GM21717 (cell line): Measurements from ENCODE around the gene TRAIP.
"Not testable (repeated sequence)": the region's sequence is repeated elsewhere in the genome, so short reads cannot be mapped to it uniquely, and the experiment has no call there.

Experiments used
- ATAC-seq: cut with Tn5 transposase; IDR thresholded peaks from one replicate; pipeline ENCODE4 v1.9.1; 2021; ENCODE audit warnings: mild to moderate bottlenecking, moderate library complexity; ENCODE audit not compliant: unreplicated experiment

Gene TRAIP

DNA sequence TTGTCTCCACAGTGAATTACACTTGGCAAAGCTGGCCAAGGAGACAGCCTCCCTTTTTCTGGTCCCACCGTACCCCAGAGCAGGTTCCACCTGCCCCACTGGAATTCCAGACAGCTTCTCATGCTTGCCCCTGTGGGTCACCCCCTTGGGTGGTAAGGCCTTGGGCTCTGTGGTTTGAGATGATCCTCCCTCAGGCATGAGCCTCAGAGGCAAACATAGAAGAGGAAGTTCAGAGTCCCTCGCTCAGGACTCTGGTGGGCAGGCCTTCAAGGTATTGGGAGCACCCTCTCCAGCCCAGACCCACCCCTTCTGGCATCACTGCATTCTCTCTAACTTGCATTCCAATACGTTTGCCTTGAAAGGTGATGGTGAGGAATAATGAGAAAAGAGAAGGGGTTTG is 25.0 kb downstream of the TRAIP start:
- ATAC-seq, result no peak

DNA sequence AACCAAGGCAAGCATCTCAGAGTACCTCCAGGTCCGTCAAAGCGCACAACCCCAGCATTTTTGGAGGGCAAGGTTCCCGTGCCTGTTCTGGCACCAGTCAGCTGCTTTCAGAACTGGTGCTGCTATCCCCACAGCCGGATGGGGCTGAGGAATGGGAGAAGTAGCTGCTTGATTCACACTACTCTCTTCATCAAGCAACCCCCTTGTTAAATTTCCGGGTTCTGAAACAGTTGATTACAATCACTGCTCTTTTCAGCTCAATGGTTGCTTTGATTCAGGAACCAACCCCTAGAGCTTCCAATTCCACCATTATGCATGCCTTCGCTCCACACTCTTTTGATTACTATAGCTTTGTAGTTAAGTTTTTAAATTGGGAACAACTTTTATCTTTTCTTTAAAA is 30.3 kb downstream of the TRAIP start:
- ATAC-seq, result no peak

DNA sequence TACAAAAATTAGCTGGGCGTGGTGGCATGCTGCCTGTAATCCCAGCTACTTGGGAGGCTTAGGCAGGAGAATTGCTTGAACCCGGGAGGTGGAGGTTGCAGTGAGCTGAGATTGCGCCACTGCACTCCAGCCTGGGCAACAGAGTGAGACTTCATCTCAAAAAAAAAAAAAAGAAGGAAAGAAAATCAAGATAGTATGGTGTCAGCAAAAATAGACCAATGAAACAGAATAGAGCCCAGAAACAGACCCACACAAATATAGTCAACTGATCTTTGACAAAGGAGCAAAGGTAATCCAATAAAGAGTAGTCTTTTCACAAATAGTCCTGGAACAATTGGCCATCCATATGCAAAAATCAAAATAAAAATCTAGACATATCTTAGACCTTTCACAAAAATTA is 33.2 kb downstream of the TRAIP start:
- ATAC-seq, result not testable (repeated sequence)

DNA sequence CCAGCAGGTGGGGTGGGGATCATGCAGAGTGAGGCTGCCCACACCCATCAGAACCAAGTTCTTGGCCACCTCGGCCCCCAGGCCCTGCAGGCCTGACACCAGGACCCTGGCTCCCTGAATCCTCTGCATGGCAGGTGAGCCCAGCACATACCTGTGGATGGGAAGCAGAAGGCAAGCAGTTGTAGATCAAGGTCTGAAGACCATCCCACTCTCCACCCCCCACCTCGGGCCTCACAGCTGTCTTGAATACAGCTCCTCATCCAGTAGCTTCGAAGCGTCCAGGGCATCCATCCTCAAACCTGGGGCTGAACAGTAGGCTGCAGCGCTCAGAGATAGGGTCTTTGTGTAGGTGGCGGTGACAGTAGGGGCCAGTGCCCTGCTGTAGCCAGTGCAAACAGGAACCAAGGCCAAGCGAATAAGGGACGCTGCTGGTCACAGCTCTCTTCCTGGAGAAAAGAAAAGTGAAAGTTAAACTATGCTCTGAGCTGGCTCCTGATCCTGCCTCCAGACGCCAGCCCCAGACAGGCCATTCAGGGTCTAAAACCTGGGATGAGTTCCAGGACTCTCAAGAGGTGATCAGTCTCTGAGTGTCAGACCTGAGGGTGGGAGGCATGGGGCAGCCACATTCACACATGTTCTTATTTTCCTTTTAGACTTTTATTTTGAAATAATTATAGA is 42.7 kb downstream of the TRAIP start, which contains the start of gene UBA7:
Gene UBA7, minus strand, starts transcription at position 457 of the 678 bp plus-strand sequence. Its CDS starts 166 bp downstream, at position 291.
- no peak for ATAC-seq

DNA sequence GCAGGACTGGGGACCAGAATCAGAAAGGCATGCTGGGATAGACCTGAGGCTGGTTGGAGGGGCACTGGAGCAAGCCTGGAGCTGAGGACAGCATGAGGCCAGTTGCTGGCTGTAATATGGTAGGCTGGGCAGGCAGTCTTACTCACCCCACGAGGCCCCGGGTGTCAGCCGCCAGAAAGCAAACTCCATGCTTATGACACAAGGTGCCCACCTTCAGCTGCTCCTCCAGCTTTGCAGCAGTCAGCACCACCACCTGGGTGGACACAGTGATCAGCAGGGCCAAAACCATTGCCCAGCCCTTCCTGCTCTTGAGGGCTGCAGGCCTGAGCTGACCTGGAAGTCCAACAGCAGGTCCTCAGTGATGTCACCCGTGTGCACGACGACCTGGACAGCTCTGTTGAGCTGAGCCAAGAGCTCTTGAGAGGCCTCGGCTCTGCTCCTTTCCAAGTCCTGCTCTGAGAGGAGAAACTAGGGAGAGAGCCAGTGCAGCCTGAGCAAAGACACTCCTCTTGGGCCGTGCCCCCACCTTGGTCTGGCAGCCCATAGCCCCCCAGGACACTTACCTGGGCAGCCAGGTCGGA is 43.4 kb downstream of the TRAIP start:
- ATAC-seq, result no peak

DNA sequence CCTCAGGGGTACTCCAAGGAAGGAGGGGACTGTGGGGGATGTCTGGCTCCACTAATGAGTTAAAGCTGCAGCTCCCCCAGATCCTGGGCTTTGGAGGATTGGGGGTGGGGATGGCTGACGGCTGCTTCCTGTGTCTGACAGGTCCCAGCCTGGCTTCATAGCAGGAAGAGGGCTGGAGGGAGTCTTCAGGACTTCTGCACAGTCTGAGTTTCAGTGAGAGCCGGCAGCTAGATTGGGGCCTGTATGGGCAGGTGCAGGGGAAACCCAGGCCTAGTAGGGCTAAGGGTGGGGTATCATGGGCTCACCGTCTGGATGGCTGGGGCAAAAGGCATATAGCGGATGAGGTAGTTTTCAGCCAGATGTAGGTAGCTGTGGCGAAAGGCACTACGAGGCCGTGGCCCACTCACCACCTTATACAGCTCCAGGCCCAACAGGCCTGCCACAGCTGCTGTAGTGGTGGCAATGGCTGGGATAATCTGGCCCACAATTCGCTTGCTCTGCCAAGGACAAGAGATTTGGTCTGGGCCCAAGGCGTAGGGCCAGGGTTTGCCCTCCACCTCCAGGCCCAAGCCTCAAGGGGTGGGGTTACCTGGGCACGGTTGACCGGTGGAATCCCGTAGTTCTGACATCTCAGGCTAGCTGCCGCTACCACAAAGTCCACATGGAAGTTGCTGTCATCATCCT is 48.8 kb downstream of the TRAIP start:
- no peak for ATAC-seq

DNA sequence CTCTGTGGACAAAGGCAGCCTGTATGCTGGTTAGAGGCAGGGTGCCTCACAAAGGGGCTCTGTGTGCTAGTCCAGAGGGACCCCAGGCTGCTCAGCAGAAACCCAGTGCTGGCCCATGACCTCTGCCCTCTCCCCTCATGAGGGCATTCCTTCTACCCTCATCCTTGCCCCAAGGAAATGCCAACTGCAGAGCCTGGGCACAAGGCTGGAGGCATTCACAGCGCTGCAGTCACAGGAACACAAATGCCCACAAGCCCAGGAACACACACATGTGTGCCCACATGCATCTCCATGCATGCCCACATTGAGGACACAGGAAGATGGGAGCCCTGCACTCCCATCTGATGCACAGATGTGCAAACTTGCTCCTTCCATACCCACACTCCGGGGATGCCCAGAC is 49.5 kb downstream of the TRAIP start:
- ATAC-seq, result no peak

DNA sequence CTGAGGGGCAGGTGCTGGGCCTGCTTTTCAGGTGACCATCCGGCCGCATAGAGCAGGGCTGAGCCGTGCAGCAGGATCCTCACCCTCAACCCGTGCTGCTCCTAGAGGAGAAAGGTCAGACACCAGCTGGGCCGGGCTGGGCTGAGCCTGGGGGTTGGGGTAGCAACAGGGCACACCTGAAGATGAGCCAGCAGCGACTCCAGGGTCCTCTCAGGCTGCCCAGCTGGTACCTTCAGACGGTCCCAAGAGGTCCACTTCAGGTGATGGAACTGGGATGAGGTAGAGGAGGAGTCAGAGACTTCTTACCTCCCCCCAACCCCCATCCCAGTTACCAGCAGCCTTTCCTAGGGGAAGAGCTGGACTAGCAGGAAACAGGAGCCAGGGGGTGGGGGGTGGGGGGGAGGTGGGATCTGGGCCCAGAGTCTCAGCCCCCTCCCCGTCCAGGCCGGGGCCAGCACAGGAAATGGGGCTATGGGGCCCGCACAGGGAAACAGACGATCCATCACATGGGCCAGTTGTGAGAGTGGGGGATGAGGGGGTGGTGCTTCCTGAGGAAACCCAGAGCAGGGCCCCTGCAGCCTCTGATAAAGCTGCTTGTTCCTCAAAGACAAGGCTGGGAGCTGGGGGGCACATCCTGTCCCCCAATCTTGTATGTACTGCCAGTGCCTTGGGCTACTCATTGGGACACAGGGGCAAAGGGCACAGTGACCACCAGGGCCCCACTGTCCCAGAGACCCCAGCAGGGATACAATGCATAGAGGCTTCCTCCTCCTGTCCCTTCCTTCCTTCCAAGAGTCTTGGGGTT is 50.3 kb downstream of the TRAIP start:
- ATAC-seq, result no peak

DNA sequence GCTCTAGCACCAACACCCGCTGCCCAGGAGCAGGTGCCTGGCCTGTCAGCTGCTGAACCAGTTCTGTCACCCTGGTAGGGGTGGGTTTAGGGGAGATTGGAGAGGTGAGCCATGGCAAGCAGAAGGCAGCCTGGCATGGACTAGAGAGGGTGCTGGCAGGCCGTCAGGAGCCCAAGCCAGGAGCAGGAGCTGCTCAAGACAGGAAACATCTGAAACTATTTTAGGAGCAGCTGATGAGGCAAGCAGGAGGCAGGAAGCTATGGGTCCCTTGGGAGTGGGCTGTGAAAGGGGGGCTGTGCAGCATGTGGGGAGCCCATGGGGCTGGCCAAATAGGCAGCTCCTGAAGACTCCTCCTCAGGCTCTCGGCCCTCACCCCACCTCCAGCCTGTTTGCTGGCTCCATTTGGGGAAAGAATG is 51.0 kb downstream of the TRAIP start:
- ATAC-seq, result no peak

DNA sequence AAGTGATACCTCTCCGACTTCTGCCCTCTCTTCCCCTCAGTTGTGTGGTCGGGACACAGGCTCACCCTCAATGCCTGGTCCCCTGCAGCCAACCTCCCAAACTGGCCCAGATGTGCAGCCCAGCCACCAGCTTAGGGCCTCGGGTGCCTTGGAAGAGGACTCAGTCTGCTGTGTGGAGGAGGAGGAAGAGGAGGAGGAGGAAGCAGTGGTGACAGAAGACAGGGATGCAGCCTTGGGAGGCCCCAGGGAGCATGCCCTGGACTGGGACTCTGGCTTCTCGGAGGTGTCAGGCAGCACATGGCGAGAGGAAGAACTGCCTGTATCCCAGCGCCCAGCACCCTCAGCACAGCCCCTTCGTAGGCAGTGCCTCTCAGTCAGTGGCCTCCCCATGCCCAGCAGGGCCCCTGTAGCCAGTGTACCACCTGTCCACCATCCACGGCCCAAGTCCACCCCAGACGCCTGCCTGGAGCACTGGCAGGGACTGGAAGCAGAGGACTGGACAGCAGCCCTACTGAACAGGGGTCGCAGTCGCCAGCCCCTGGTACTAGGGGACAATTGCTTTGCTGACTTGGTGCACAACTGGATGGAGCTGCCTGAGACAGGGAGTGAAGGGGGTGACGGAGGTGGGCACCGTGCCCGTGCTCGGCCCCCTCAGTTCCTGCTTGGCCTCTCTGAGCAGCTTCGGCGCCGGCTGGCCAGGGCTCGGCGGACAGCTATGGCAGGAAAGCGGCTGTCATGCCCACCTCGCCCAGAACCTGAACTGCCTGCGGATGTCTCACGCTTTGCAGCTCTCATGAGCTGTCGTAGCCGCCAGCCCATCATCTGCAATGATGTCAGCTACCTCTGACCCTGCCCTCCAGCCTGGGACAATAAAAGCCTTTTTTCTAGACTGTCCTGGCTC is 52.0 kb downstream of the TRAIP start:
- ATAC-seq, result no peak

DNA sequence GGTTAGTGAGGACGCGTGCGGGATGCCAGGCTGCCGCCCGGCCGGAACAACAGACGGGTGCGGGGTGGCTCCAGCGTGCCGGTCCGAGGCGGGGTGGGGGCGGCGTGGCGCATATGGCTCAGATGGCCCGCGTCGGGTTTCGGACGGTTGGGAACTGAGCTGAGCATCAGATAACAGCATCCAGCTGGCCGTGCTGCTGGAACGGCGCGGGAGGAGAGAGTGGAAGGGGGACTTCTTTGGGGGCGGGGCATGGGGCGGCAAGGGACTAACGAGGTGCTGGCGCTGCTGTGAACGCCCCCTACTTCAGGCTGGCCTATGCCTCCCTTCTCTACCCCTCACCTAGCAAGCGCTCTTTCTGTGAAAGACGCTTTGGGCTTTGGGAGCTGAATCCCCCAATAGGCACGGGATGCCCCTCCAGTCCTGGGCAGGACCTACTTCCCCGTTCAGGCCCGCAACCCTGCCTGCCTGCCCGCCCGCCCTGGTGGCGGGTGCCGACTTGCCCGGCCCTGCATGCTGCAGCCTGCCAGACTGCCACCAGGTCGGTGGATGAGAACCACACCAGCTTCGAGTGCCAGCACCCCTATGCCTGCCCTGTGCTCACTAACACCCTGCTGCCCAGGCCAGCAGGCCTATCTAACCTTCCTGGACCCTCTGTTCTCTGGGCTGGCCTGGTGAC is 52.8 kb downstream of the TRAIP start:
- ATAC-seq, result no peak

DNA sequence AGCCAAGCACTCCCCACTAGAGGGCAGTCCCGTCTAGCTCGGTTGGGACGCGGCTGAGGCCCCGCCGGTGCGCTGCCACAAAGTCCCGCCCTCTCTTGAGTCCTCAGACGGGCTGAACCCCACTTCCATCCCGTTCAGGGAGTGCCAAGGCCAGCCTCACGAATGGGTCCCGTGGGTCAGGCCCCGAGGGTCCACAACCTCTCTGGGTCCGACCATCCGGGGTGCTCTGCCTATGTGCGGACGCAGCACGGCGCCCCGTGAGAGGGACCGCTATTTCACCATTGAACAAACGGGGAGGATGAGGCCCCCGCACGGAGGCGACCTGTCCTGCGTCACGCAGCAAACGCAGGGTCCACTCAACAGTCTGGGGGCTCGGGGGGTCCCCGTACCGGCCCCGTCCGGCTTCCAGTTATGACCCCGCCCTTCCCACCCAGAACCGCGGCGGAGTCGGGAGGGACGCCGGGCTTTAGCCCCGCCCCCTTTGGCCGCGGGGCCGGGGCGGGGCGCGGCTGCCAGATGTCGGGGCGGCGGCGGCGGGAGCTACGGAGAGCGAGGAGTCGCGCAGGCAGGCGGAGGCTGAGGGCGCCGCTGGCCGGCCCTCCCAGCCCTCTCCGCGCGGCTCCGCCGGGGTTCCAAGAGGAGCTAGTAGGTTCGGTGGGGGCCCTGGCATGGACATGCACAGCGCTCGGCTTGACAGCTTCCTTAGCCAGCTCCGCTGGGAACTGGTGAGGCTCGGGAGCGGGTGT is 53.5 kb downstream of the TRAIP start, which contains the start of gene INKA1:
Gene INKA1, plus strand, starts transcription at position 543 of the 746 bp plus-strand sequence. Its CDS starts 132 bp downstream, at position 675.
- peak; percentile 61 for ATAC-seq

DNA sequence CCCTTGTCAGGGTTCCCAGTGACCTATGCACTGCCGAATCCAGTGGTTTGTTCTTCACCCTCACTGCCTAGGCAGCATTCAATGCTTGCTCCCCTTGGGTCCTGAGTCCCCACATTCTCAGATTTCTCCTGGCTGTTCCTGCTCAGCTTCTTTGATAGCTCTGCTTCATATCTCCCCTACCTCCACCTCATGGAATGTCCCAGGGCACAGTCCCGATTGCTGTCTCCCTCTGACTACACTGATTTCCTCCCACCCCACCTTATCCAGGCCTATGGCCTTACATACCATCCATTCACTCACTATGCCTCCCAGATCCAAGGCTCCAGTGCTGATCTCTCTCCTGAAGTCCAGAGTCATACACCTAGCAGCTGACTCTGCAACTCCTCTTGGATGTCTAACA is 55.2 kb downstream of the TRAIP start:
- ATAC-seq, result no peak

DNA sequence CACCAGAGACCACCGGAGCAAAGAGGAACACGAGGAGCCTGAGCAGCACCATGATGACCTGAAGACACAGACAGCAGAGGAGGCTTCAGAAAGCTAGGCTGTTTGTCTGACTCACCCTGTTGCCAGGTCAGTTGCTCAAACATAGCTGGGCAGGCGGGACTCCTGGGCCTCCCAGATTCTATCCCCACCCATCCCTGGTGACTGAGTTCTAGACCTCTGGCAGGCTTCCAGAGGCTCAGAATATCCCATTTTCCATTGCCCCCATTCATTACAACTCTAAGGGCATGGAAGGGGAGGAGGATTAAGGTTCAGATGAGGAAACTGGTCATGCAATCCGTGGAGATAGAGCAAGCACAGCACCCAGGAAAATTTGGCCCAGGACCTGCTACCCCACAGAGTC is 56.6 kb downstream of the TRAIP start, which contains the start of gene CDHR4:
Gene CDHR4, minus strand, starts transcription at position 113 of the 400 bp plus-strand sequence. Its CDS starts 61 bp downstream, at position 52.
- no peak for ATAC-seq

DNA sequence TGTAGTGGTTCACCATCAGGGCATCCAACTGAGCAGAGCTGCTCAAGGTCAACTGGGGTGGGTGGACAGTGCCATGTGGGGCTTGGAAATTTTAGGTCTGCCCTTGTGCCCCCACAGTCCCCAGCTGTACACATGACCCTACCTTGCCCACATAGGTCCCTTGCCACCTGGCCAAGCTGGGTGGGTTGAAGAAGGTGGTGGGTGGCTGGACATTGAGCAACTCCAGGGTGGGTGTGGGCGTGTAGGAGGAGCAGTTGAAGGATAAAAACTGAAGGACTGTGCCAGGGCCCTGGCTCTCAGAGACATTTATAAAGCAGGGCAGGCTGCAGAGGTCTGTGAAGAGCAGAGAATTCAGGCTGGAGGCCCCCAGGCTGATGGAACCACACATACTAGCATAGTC is 57.3 kb downstream of the TRAIP start:
- no peak for ATAC-seq

DNA sequence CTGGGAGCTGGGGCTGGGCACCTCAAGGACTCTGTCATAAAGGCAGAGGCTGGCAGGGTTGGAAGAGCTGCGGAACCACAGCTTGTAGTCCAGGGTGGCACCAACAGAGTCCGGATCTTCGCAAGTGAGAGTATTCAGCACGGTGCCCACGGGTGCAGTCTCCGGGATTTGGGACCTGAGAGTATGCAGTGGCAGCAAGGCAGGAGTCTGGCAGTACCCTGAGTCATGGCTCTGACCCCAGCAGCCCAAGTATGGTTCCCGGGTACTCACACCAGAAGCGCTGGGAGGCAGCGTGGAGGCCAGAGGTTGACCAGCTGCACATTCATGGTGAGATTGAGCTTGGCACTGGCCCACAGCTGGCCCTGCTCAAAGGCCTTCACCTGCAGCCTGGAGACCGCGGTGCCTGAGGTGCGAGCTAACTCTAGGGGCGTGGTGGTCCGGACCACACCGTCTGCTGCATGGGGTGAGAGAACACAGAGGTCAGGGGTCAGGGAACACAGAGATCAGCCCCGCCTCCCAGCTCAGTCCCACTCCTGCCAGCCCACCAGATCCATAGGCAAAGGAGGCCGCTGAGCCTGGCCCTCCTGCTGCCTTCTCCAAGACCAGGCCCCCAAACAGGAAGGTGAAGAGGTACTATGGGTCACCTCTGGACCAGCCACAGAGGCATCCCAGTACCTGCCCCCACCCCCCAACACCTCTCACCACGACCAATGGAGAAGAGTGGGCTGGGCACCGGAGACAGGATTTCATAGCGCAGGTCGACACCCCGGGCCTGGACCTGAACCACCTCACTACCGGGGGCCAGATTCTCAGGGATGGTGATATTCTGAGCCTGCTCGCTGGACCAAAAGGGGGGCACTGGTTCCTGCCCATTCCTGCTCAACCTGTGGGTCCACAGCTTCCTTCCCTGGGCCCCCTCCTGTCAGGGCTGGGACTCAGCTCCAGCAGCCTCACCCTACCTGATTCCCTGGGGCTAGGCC is 61.1 kb downstream of the TRAIP start:
- no peak for ATAC-seq

DNA sequence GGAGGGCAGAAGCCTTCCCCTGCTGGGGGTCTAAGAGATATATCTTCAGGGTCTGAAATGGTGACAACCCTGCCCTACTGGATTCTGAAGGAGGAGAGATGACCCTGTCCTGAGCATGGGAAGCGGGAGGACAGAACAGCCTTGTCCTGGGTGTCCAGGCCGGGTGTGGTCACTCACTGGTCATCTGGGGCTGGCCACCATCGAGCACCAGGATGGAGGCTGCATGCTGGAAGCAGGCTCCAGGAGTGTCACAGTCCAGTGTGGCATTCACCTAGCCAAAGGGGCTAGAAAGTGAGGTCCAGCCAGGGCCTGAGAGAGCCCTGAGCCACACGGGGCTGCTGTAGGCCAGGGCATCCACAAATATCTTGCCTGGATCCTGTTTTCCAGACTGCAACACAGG is 61.9 kb downstream of the TRAIP start:
- ATAC-seq, result no peak
